Muscle layer of colon (tissue), 2 donors: ENCODE data around the gene SPNS3.

Experiments used
- H3K27ac ChIP-seq: one replicate; pipeline ENCODE4 v1.7.0; 2013; ENCODE audit warnings: low read depth, mild to moderate bottlenecking, low read length, moderate library complexity
- H3K27me3 ChIP-seq, 2 donors: one replicate each; pipeline ENCODE4 v1.7.0; 2013; ENCODE audit warnings: low read length in 2 of 2, mild to moderate bottlenecking in 2 of 2; ENCODE audit not compliant: insufficient read depth in 2 of 2, control insufficient read depth in 1 of 2
- H3K36me3 ChIP-seq: one replicate; pipeline ENCODE4 v1.7.0; 2013; ENCODE audit warnings: mild to moderate bottlenecking, low read length; ENCODE audit not compliant: insufficient read depth
- H3K4me1 ChIP-seq: one replicate; pipeline ENCODE4 v1.7.0; 2013; ENCODE audit warnings: mild to moderate bottlenecking, low read length; ENCODE audit not compliant: insufficient read depth
- H3K4me3 ChIP-seq, 2 donors: one replicate each; pipeline ENCODE4 v1.7.0; 2013; ENCODE audit warnings: low read length in 2 of 2, low read depth in 1 of 2, mild to moderate bottlenecking in 1 of 2, moderate library complexity in 1 of 2
- H3K9ac ChIP-seq: one replicate; pipeline ENCODE4 v1.7.0; 2013; ENCODE audit warnings: low read length
- H3K9me3 ChIP-seq: one replicate; pipeline ENCODE4 v1.7.0; 2013; ENCODE audit warnings: mild to moderate bottlenecking, low read length
- donor health status: abdominal sarcoma.
- donor health status: Adenocarcinoma of cecum.

Gene SPNS3

GRCh38 chr17:4498461-4499397, 65.0 kb downstream of the SPNS3 start, which contains the start of gene SPNS2:
TSS of gene SPNS2 (plus strand) at chr17:4498881. CDS start at chr17:4499048, 167 bp downstream.
- H3K27me3 ChIP-seq, result peaks cover 22 to 42% of the 10 kb centered on the region in 2 donors
- H3K9ac ChIP-seq, result no peak within 1 kb of the TSS
- no peak within 1 kb of the TSS for H3K27ac ChIP-seq
- no peaks in the 10 kb centered on the region for H3K36me3 ChIP-seq
- H3K9me3 ChIP-seq, result no peaks in the 10 kb centered on the region
- H3K4me1 ChIP-seq, result peaks cover 13% of the 10 kb centered on the region
- H3K4me3 ChIP-seq, result peak within 1 kb of the TSS in 1 of 2 donors; percentile 15

DNA sequence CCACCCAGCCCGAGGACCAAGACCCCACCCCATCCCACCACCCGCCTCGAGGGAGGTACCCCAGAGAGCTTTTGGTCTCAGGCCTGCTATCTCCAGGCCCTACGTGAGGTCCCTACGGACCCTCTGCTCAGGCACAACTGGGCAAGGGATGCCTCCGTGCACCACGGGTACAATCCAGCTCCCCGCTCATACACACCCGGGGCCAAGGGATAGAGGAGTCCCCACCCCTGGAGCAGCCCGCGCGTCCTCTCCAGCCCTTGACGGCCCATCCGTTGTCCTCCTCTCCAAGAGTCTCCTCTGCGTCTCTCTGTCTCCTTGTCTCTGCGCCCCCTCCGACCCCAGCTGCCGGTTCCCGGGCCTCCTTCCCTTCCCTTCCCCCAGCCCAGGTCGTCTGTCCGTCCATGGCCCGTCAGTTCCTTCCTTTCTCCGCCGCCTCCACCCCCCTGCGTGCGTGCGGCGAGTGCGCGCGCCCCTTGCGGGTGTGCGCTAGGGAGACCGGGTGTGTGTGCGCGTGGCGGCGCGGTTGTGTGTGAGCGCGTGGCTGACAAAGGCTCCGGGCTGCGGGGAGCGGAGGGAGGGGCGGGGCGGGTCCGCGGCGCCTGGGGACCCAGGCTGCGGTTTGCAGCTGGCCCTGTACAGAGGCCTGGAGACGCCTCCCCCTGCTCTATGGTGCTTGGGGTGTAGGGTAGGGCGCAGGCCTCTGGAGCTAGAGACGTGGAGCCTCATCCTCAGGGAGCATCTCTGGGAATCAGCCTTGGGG, 65.9 kb downstream of the SPNS3 start:
- Histone ChIP-seq H3K4me1 (peaks cover 13% of the 10 kb centered on the region), H3K27ac (no peak overlapping the region), H3K4me3 (peak overlapping the region in 1 of 2 donors; percentile 15), H3K27me3 (peaks cover 22 to 46% of the 10 kb centered on the region in 2 donors), H3K36me3 (no peaks in the 10 kb centered on the region), H3K9ac (no peak overlapping the region), H3K9me3 (no peaks in the 10 kb centered on the region)

DNA sequence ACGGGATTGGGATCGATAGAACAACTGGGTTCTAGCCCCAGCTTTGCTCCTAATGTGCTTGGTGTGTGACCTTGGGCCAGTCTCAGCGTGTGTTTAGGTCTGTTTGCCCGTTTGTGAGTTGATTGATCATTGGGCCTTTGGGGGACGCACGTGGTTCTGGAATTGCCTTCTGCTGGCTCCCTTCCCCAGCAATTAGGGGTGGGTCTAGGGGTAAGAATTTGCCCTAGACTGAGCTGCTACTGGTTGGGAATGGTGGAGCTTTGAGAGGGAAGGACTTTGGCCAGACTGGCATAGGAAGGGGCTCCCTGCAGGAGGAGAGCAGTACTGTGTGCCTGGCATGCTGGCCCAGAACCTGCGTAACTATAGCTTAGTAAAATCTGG, 66.4 kb downstream of the SPNS3 start:
- peaks cover 13% of the 10 kb centered on the region for H3K4me1 ChIP-seq
- no peak overlapping the region for H3K27ac ChIP-seq
- H3K9me3 ChIP-seq, result no peaks in the 10 kb centered on the region
- no peak overlapping the region for H3K9ac ChIP-seq
- H3K4me3 ChIP-seq, result no peak overlapping the region
- peaks cover 22 to 46% of the 10 kb centered on the region in 2 donors for H3K27me3 ChIP-seq
- no peaks in the 10 kb centered on the region for H3K36me3 ChIP-seq

DNA sequence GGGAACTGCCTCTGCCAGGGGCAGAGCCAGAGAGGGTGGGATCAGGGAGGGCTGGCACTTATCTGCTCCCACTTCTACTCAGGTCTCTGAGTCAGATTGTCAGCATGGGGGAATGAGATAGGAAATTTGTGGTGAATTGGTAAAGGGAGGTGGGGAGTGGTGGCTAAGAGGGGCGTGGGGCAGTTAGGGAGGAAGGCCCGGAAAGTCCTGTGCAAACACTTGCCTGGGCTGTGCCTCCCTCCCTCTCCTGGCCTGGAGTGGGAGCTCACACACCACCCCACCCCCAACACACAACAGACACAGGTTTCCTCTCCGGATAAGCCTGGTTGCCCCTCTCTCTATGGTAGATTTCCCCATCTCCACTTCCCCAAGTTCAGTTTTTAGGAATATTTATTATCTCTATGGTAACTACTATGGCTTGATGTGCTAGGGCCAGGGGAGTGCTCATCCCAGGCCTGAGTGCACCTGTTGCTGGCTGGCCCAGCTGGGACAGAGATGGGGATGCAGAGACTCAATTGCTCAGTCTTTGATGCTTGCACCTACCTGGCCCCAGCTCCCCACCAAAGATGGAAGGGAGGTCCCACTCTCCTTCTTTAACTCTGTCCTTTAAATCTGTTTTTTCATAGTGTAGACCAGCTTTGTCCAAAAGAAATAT, 67.7 kb downstream of the SPNS3 start:
- H3K9ac ChIP-seq, result no peak overlapping the region
- H3K27me3 ChIP-seq, result peaks cover 22 to 46% of the 10 kb centered on the region in 2 donors
- no peak overlapping the region for H3K4me3 ChIP-seq
- H3K36me3 ChIP-seq, result no peaks in the 10 kb centered on the region
- no peak overlapping the region for H3K27ac ChIP-seq
- H3K9me3 ChIP-seq, result no peaks in the 10 kb centered on the region
- peaks cover 13% of the 10 kb centered on the region for H3K4me1 ChIP-seq

DNA sequence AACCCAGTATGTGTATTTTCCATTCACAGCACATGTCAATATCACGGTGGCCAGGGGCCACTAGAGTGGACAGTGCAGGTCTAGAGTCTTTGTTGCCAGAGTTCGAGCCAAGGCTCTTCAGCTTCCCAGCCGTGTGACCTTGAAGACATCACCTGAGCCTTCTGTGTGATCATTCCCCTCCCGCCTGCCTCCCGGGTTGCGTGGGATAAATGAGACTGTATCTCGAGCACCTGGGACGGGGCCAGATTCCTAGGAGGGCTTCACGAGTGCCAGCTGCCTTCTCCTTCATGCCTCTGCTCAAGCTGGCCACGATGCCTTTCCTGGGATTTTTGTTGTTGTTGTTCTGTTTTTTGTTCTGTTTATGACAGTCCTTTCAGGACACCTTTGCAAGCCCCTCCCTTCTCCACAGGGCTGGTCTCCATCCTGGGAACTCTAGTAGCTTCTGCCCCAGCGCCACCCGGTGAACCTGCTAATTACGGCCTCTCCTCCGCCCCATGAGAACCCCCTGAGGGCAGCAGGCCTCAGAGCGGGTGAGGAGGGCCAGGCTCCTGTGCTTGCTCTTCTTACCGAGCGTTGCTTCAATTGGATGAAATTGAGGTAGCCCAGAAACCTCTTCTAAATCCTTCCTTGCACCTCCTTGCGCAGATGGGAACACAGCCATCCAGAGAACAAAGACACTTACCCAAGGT, 68.9 kb downstream of the SPNS3 start:
- Histone ChIP-seq H3K9ac (no peak overlapping the region), H3K4me1 (peaks cover 13% of the 10 kb centered on the region), H3K27ac (no peak overlapping the region), H3K9me3 (no peaks in the 10 kb centered on the region), H3K27me3 (peaks cover 22 to 49% of the 10 kb centered on the region in 2 donors), H3K4me3 (no peak overlapping the region), H3K36me3 (no peaks in the 10 kb centered on the region)

DNA sequence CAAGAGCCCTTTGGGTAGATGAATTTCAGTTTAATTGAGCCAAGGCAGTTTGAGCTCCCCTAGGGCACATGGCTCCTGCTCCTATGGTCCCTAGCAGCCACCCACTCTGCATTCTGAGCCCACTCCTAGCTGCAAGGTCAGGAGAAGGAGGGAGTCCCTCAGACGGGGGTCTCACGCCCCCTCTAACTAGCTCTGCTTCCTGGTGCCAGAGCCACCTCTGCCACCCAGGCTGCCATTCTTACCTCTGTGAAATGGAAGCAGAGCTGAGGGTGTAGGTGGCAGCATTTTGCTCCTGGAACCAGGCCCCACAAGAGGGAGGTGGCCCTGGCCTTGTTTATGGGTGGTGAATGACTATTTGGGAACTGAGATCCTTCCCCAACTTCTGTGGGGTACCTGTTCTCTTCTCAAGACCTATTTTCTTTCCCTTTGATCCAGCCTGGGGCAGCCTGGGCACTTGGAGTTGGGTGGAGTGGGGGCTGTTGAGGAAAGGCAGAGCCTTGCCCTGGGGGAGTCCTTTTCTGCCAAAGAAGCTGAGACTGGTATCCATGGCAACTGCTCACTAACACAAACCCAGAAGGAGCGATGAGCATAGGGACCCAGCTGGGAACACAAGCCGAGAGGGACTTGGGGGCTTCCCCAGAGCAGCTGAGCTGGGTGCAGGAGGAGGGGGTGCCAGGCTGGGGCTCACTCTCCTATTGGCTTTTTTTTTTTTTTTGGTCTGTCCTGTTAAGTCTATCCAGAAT, 69.7 kb downstream of the SPNS3 start:
- H3K4me1 ChIP-seq, result peaks cover 10% of the 10 kb centered on the region
- H3K4me3 ChIP-seq, result no peak overlapping the region
- H3K27me3 ChIP-seq, result peaks cover 22 to 50% of the 10 kb centered on the region in 2 donors
- no peaks in the 10 kb centered on the region for H3K36me3 ChIP-seq
- no peaks in the 10 kb centered on the region for H3K9me3 ChIP-seq
- no peak overlapping the region for H3K9ac ChIP-seq
- no peak overlapping the region for H3K27ac ChIP-seq

- H3K9me3 ChIP-seq, result no peaks in the 10 kb centered on the region
- peaks cover 22 to 50% of the 10 kb centered on the region in 2 donors for H3K27me3 ChIP-seq
- no peak overlapping the region for H3K4me3 ChIP-seq
- no peaks in the 10 kb centered on the region for H3K36me3 ChIP-seq
- H3K9ac ChIP-seq, result no peak overlapping the region
- H3K4me1 ChIP-seq, result peaks cover 9% of the 10 kb centered on the region
- H3K27ac ChIP-seq, result no peak overlapping the region
Measured at GRCh38 chr17:4504188-4504587, 70.4 kb downstream of the SPNS3 start.

DNA sequence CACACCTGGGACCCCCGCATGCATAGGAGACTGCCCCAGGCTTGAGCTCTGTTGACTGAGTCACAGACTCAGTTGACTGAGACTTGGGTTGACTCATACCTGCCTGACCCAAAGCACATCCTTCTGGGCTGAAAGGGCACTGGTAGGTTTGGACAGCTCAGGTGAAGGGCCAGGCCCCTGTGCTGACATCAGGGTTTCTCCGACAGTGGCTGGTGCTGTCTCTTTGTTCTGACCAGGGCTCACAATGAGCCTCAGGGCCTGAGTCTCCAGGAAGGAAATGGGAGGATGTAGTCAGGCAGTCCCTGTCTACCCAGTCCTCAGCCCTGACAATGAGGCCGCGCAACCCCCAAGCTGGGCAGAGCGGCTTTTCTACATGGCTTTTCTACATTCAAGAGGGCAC, 71.4 kb downstream of the SPNS3 start:
- Histone ChIP-seq H3K4me1 (peaks cover 1% of the 10 kb centered on the region), H3K9me3 (no peaks in the 10 kb centered on the region), H3K27me3 (peaks cover 19 to 40% of the 10 kb centered on the region in 2 donors), H3K27ac (no peak overlapping the region), H3K36me3 (no peaks in the 10 kb centered on the region), H3K9ac (no peak overlapping the region), H3K4me3 (no peak overlapping the region)

DNA sequence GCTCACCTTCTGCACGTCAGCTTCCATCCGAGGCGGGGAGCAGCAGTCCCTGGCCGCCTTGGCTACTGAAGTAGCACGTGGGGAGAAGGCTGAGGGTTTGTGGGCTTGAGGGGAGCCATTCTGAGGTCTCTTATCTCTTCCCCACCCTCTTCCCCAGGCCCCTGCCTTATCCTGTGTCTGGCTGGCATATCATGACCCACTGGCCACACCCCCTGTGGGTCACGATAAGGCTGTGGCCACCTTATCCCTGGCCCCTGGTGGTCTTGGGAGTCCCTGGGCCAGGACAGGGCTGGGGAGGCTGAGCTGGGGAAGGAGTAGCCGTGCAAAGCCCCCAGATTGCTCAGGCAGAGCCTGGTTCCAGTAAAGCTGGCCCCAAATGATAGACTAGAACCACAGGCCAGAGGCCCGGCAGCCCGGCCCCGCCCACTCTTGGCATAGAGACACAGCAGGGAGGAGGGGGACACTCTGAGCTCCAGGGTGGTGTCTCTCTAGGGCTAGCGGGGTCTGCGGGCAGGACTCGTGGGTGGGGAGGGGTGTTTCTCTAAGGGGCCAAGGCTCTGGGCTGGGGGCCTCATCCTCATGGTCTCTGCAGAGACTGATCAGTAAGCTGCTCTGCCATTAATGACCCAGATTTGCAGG, 72.6 kb downstream of the SPNS3 start:
- Histone ChIP-seq H3K27ac (no peak overlapping the region), H3K9me3 (no peaks in the 10 kb centered on the region), H3K36me3 (no peaks in the 10 kb centered on the region), H3K4me1 (no peaks in the 10 kb centered on the region), H3K9ac (no peak overlapping the region), H3K27me3 (peaks cover 10 to 29% of the 10 kb centered on the region in 2 donors), H3K4me3 (no peak overlapping the region)

GRCh38 chr17:4506892-4507291, 73.2 kb downstream of the SPNS3 start:
- Histone ChIP-seq H3K4me3 (no peak overlapping the region), H3K4me1 (no peaks in the 10 kb centered on the region), H3K36me3 (no peaks in the 10 kb centered on the region), H3K9ac (no peak overlapping the region), H3K27me3 (peaks cover 6 to 25% of the 10 kb centered on the region in 2 donors), H3K9me3 (no peaks in the 10 kb centered on the region), H3K27ac (no peak overlapping the region)
